HepG2 (cell line): ENCODE data around the gene SDR39U1. TPM values are rescaled to one million over a fixed set of nuclear protein-coding genes. Genes with fewer than 3 reads are reported as not detected.
A peak's percentile ranks its signal among the peaks of the same experiment; 100 is the strongest.

Experiments used
- ATM ChIP-seq: fragments of 450-650 bp; IDR thresholded peaks from 2 replicates; pipeline ENCODE4 v1.7.1; 2017; ENCODE audit warnings: mild to moderate bottlenecking, borderline replicate concordance
- GTF2F1 ChIP-seq: fragments of 150-350 bp; IDR thresholded peaks from 2 replicates; pipeline ENCODE4 v1.6.1; 2014; ENCODE audit warnings: low read length
- MAFK ChIP-seq, 2 experiments: IDR thresholded peaks in 1 of 2; conservative IDR thresholded peaks in 1 of 2; 2 replicates each; pipeline ENCODE4 v1.6.1; 2011; ENCODE audit warnings: improper control_type of control experiment in 2 of 2, low read length in 2 of 2
- MED13 ChIP-seq: sonication (generic); formaldehyde crosslinking; IDR thresholded peaks from 2 replicates; pipeline ENCODE4 v1.5.0; 2020; ENCODE audit warnings: missing genetic modification reagents
- NCOA5 ChIP-seq: sonication (generic); formaldehyde crosslinking; IDR thresholded peaks from 2 replicates; pipeline ENCODE4 v1.4.0; 2020; ENCODE audit warnings: missing genetic modification reagents
- NRL ChIP-seq: sonication (generic); formaldehyde crosslinking; IDR thresholded peaks from 2 replicates; pipeline ENCODE4 v1.5.0; 2020; ENCODE audit warnings: missing genetic modification reagents, mild to moderate bottlenecking, moderate library complexity, borderline replicate concordance
- RXRA ChIP-seq: sonication (generic); formaldehyde crosslinking; IDR thresholded peaks from 2 replicates; pipeline ENCODE4 v1.5.1; 2020; ENCODE audit warnings: missing genetic modification reagents
- ZEB1 ChIP-seq: IDR thresholded peaks from 2 replicates; pipeline ENCODE4 v1.6.1; 2012; ENCODE audit warnings: mild to moderate bottlenecking, low read depth, inconsistent platforms; ENCODE audit not compliant: insufficient replicate concordance
- ZNF550 ChIP-seq: sonication (generic); formaldehyde crosslinking; IDR thresholded peaks from 2 replicates; pipeline ENCODE4 v1.4.0; 2020; ENCODE audit warnings: mild to moderate bottlenecking, missing genetic modification reagents, borderline replicate concordance
- ZNF616 ChIP-seq: sonication (generic); formaldehyde crosslinking; IDR thresholded peaks from 2 replicates; pipeline ENCODE4 v1.5.0; 2020; ENCODE audit warnings: low read depth, mild to moderate bottlenecking, missing genetic modification reagents
- ZNF879 ChIP-seq: sonication (generic); formaldehyde crosslinking; IDR thresholded peaks from 2 replicates; pipeline ENCODE4 v1.8.1; 2023; ENCODE audit warnings: missing genetic modification reagents
- ZNF883 ChIP-seq: sonication (generic); formaldehyde crosslinking; IDR thresholded peaks from 2 replicates; pipeline ENCODE4 v1.5.1; 2020; ENCODE audit warnings: mild to moderate bottlenecking, missing genetic modification reagents; ENCODE audit errors: not compliant biosample characterization
- polyA plus RNA-seq, 8 experiments: library from polyadenylated mRNA; depleted of rRNA in 3 of 8; stranded (reverse) in 7 of 8; unstranded in 1 of 8; fragments of >200 nt; fragmentation: Illumina TruSeq in 4 of 8; extraction: Trizol in 4 of 8; gene quantifications; 2 replicates each; pipeline versions ENCODE4 v1.2.1 to v1.2.3, GENCODE V29; 2011 to 2016; ENCODE audit warnings: low read depth in 4 of 8, missing spikeins in 1 of 8, mixed read lengths in 1 of 8; ENCODE audit not compliant: insufficient read depth in 1 of 8
- total RNA-seq, 5 experiments: library from RNA; depleted of rRNA; stranded (reverse); fragments of >200 nt; fragmentation: Illumina TruSeq; extraction: Trizol; gene quantifications; 2 replicates each; pipeline ENCODE4 v1.2.3, GENCODE V29; 2016; ENCODE audit warnings: low read depth in 1 of 5
- TF ChIP-seq, protein P1 (sequence below): sonication (generic); formaldehyde crosslinking; conservative IDR thresholded peaks from 2 replicates; pipeline ENCODE4 v1.8.0; 2022; ENCODE audit warnings: low read depth, missing genetic modification reagents
- TF ChIP-seq, protein P2 (sequence below): IDR thresholded peaks from 2 replicates; pipeline ENCODE4 v1.6.1; 2016; ENCODE audit warnings: low read depth, missing genetic modification reagents, missing compliant biosample characterization
- TF ChIP-seq, protein P3 (sequence below): sonication (generic); formaldehyde crosslinking; IDR thresholded peaks from 2 replicates; pipeline ENCODE4 v1.4.0; 2020; ENCODE audit warnings: missing genetic modification reagents
- TF ChIP-seq, protein P4 (sequence below): IDR thresholded peaks from 2 replicates; pipeline ENCODE4 v1.6.1; 2016
- TF ChIP-seq, protein P5 (sequence below): sonication (generic); formaldehyde crosslinking; IDR thresholded peaks from 2 replicates; pipeline ENCODE4 v1.5.1; 2020; ENCODE audit warnings: mild to moderate bottlenecking, missing genetic modification reagents, moderate library complexity

The SDR39U1 gene
- total and polyA plus RNA-seq, 2 of the 13 experiments (the other 11 are each of a cell fraction or from before 2014, with no cell fraction given) = 34.4 to 129 TPM

DNA sequence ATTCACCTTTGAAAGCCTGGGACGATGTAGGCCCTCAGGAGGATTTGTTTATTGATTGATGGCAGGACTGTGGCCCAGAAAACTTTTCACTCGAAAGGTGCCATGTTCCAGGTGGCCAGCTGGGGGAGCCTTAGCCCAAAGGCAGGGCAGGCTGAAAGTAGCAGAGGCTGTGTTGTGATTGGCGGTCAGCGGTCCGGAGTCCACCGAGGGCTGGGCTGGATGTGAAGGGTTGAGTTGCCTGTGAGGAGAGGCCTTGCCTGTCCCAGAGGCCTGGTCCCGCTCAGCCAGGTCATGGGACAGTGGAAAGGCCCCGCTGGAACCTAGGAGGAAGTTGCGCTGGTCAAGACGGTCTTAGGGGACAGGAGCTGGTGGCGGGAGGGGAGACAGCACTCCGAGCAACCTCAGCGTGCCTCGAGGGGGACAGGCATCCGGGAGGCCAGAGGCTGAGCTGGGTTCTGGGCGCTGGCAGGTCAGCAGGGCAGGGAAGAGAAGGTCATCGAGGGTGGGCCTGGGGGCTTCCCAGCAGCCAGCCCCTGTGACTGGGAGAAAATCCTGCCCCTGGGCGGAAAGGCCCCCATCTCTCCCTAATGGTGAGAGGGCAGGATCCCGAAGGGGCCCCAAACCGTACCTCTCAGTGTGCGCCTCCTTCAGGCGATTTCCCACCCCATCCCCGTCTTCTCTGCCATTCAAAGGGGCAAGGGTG is 39.2 kb upstream of the SDR39U1 start (continued):
- TF ChIP-seq MED13 (CRISPR knock-in tag) = peak; percentile 58; the same call in 1 of the 2 replicates
- TF ChIP-seq, protein P1, sequence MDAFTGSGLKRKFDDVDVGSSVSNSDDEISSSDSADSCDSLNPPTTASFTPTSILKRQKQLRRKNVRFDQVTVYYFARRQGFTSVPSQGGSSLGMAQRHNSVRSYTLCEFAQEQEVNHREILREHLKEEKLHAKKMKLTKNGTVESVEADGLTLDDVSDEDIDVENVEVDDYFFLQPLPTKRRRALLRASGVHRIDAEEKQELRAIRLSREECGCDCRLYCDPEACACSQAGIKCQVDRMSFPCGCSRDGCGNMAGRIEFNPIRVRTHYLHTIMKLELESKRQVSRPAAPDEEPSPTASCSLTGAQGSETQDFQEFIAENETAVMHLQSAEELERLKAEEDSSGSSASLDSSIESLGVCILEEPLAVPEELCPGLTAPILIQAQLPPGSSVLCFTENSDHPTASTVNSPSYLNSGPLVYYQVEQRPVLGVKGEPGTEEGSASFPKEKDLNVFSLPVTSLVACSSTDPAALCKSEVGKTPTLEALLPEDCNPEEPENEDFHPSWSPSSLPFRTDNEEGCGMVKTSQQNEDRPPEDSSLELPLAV (CRISPR knock-in tag) = no peak
- TF ChIP-seq, protein P2, sequence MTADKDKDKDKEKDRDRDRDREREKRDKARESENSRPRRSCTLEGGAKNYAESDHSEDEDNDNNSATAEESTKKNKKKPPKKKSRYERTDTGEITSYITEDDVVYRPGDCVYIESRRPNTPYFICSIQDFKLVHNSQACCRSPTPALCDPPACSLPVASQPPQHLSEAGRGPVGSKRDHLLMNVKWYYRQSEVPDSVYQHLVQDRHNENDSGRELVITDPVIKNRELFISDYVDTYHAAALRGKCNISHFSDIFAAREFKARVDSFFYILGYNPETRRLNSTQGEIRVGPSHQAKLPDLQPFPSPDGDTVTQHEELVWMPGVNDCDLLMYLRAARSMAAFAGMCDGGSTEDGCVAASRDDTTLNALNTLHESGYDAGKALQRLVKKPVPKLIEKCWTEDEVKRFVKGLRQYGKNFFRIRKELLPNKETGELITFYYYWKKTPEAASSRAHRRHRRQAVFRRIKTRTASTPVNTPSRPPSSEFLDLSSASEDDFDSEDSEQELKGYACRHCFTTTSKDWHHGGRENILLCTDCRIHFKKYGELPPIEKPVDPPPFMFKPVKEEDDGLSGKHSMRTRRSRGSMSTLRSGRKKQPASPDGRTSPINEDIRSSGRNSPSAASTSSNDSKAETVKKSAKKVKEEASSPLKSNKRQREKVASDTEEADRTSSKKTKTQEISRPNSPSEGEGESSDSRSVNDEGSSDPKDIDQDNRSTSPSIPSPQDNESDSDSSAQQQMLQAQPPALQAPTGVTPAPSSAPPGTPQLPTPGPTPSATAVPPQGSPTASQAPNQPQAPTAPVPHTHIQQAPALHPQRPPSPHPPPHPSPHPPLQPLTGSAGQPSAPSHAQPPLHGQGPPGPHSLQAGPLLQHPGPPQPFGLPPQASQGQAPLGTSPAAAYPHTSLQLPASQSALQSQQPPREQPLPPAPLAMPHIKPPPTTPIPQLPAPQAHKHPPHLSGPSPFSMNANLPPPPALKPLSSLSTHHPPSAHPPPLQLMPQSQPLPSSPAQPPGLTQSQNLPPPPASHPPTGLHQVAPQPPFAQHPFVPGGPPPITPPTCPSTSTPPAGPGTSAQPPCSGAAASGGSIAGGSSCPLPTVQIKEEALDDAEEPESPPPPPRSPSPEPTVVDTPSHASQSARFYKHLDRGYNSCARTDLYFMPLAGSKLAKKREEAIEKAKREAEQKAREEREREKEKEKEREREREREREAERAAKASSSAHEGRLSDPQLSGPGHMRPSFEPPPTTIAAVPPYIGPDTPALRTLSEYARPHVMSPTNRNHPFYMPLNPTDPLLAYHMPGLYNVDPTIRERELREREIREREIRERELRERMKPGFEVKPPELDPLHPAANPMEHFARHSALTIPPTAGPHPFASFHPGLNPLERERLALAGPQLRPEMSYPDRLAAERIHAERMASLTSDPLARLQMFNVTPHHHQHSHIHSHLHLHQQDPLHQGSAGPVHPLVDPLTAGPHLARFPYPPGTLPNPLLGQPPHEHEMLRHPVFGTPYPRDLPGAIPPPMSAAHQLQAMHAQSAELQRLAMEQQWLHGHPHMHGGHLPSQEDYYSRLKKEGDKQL (CRISPR knock-in tag) = no peak
- TF ChIP-seq RXRA (CRISPR knock-in tag) = peak; percentile 90
- no peak for TF ChIP-seq ATM
- TF ChIP-seq NRL = peak; percentile 70; the same call in 1 of the 2 replicates
- no peak for TF ChIP-seq ZNF879 (CRISPR knock-in tag)
- no peak; a peak in 1 of 4 replicates for TF ChIP-seq MAFK (conservative IDR thresholded peaks at IDR 0.05 in 1 of 2, IDR thresholded peaks at IDR 0.05 in 1 of 2; ENCODE audit: low read length in 2 of 2)
- TF ChIP-seq NCOA5 (CRISPR knock-in tag) = no peak
- TF ChIP-seq, protein P3, sequence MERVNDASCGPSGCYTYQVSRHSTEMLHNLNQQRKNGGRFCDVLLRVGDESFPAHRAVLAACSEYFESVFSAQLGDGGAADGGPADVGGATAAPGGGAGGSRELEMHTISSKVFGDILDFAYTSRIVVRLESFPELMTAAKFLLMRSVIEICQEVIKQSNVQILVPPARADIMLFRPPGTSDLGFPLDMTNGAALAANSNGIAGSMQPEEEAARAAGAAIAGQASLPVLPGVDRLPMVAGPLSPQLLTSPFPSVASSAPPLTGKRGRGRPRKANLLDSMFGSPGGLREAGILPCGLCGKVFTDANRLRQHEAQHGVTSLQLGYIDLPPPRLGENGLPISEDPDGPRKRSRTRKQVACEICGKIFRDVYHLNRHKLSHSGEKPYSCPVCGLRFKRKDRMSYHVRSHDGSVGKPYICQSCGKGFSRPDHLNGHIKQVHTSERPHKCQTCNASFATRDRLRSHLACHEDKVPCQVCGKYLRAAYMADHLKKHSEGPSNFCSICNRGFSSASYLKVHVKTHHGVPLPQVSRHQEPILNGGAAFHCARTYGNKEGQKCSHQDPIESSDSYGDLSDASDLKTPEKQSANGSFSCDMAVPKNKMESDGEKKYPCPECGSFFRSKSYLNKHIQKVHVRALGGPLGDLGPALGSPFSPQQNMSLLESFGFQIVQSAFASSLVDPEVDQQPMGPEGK = peak; percentile 64; the same call in 1 of the 2 replicates
- peak; percentile 98 for TF ChIP-seq ZNF883 (CRISPR knock-in tag)
- TF ChIP-seq ZEB1 = no peak
- TF ChIP-seq ZNF550 = peak; percentile 90; the same call in 1 of the 2 replicates
- TF ChIP-seq ZNF616 (CRISPR knock-in tag) = peak; percentile 74
- TF ChIP-seq GTF2F1 = no peak
- TF ChIP-seq, protein P4, sequence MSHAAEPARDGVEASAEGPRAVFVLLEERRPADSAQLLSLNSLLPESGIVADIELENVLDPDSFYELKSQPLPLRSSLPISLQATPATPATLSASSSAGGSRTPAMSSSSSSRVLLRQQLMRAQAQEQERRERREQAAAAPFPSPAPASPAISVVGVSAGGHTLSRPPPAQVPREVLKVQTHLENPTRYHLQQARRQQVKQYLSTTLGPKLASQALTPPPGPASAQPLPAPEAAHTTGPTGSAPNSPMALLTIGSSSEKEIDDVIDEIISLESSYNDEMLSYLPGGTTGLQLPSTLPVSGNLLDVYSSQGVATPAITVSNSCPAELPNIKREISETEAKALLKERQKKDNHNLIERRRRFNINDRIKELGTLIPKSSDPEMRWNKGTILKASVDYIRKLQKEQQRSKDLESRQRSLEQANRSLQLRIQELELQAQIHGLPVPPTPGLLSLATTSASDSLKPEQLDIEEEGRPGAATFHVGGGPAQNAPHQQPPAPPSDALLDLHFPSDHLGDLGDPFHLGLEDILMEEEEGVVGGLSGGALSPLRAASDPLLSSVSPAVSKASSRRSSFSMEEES (CRISPR knock-in tag) = peak; percentile 77
- TF ChIP-seq, protein P5, sequence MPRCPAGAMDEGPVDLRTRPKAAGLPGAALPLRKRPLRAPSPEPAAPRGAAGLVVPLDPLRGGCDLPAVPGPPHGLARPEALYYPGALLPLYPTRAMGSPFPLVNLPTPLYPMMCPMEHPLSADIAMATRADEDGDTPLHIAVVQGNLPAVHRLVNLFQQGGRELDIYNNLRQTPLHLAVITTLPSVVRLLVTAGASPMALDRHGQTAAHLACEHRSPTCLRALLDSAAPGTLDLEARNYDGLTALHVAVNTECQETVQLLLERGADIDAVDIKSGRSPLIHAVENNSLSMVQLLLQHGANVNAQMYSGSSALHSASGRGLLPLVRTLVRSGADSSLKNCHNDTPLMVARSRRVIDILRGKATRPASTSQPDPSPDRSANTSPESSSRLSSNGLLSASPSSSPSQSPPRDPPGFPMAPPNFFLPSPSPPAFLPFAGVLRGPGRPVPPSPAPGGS (CRISPR knock-in tag) = peak; percentile 95
